ENCODE results near the gene SLC25A21.

The SLC25A21 gene

DNA sequence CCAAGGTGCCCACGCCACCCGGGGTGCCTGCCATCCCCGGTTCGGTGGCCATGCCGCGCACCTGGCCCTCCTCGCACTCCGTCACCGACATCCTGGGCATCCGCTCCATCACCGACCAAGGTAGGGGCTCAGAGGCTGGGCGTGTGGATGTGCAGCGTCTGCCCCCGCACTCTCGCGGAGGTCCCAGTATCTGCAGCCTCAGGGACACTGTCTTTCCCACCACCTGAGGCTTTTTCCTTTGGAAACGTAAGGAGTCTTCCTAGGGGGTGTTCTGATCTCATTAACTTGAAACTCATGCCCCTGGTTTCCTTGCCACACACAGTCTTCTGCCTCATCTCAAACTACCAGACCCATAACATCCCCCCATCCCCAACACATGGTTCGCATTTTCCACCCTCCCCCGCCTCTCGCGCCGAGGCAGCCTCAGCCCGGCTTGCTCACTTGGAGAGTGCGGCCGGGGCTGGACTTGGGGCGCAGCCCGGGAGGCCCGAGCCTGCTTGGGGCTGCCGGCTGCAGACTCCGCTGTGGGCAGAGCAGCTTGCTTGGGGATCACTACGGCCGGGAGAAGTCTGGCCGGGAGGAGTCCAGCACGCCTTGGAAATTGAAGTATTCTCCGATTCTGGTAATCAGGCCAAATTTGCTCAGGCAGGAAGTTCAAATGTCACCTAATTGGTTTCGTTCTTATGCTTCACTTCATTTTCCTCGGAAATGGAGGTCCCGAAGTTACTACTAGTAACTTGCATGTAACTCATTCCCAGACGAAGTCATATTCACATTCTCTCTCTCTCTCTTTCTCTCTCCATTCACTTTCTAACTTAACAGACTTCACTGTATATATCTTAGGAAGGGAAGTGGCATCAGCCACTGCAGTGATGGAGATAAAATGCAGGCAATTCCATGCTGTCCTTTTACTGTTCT, 508.7 kb downstream of the SLC25A21 start:
- H3K27me3 ChIP-seq (ENCODE audit: control insufficient read depth, insufficient read depth, low read length), result peaks cover 52% of the 10 kb centered on the region
- peak overlapping the region; percentile 56 for H3K4me3 ChIP-seq (ENCODE audit: low read length)
- no peak overlapping the region for H3K9ac ChIP-seq (ENCODE audit: low read length)
- H3K4me1 ChIP-seq (ENCODE audit: control insufficient read depth, insufficient read depth, low read length), result peaks cover 8% of the 10 kb centered on the region
- H3K36me3 ChIP-seq (ENCODE audit: control insufficient read depth, insufficient read depth, low read length), result no peaks in the 10 kb centered on the region
- no peak overlapping the region for H3K27ac ChIP-seq (ENCODE audit: low read depth, low read length)

DNA sequence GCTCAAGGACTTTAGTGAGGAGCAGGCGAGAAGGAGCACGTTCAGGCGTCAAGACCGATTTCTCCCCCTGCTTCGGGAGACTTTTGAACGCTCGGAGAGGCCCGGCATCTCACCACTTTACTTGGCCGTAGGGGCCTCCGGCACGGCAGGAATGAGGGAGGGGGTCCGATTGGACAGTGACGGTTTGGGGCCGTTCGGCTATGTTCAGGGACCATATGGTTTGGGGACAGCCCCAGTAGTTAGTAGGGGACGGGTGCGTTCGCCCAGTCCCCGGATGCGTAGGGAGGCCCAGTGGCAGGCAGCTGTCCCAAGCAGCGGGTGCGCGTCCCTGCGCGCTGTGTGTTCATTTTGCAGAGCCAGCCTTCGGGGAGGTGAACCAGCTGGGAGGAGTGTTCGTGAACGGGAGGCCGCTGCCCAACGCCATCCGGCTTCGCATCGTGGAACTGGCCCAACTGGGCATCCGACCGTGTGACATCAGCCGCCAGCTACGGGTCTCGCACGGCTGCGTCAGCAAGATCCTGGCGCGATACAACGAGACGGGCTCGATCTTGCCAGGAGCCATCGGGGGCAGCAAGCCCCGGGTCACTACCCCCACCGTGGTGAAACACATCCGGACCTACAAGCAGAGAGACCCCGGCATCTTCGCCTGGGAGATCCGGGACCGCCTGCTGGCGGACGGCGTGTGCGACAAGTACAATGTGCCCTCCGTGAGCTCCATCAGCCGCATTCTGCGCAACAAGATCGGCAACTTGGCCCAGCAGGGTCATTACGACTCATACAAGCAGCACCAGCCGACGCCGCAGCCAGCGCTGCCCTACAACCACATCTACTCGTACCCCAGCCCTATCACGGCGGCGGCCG, 509.6 kb downstream of the SLC25A21 start:
- H3K9ac ChIP-seq (ENCODE audit: low read length), result no peak overlapping the region
- peaks cover 8% of the 10 kb centered on the region for H3K4me1 ChIP-seq (ENCODE audit: control insufficient read depth, insufficient read depth, low read length)
- H3K36me3 ChIP-seq (ENCODE audit: control insufficient read depth, insufficient read depth, low read length), result no peaks in the 10 kb centered on the region
- peaks cover 60% of the 10 kb centered on the region for H3K27me3 ChIP-seq (ENCODE audit: control insufficient read depth, insufficient read depth, low read length)
- no peak overlapping the region for H3K27ac ChIP-seq (ENCODE audit: low read depth, low read length)
- H3K4me3 ChIP-seq (ENCODE audit: low read length), result peak overlapping the region; percentile 56

DNA sequence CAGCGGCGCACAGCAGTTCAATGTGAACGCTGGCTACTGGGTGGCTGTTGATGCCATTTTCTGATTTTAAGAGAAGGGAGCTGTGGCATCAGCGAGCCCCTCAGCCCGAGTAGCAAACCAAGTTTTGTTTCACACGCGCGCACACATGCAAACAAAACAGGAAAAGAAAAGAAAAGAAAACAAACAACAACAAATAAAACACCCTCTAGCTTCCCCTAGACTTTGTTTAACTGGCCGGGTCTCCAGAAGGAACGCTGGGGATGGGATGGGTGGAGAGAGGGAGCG, 510.2 kb downstream of the SLC25A21 start:
- peaks cover 62% of the 10 kb centered on the region for H3K27me3 ChIP-seq (ENCODE audit: control insufficient read depth, insufficient read depth, low read length)
- no peak overlapping the region for H3K9ac ChIP-seq (ENCODE audit: low read length)
- H3K4me3 ChIP-seq (ENCODE audit: low read length), result peak overlapping the region; percentile 56
- H3K27ac ChIP-seq (ENCODE audit: low read depth, low read length), result no peak overlapping the region
- H3K4me1 ChIP-seq (ENCODE audit: control insufficient read depth, insufficient read depth, low read length), result peaks cover 8% of the 10 kb centered on the region
- H3K36me3 ChIP-seq (ENCODE audit: control insufficient read depth, insufficient read depth, low read length), result no peaks in the 10 kb centered on the region

DNA sequence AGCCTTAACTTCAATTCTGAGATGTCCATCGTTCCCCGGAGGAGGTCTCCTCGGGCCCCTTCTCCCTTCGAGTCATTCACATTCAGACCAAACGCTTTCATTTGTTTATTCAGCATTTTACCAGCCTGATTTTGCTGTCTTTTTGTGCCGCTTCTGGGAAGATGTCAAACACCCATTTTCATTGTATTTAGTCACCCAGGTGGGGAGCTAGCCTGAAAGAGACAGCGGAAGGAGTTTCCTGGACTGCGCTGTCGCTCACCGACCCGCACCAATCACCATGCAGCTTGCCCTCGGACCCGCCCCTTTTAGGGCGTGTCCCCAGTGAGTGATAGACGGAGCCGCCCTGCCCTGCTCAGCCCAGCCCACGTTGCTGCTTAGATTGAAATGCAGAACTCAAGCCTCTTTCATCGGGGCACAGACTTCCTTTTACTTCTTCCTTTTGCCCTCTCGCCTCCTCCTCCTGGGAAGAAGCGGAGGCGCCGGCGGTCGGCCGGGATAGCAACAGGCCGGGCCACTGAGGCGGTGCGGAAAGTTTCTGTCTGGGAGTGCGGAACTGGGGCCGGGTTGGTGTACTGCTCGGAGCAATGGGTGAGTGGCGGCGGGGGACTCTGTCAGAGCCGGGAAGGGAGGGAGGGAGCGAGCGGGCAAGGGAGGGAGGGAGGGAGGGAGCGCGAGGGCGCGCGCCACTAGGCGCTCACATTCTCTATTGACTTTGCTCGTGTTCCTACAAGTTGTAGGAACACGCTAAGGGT, 510.7 kb downstream of the SLC25A21 start, which contains the start of gene PAX9:
TSS of gene PAX9 (plus strand) at position 355 of the 752 bp plus-strand sequence. CDS start at position 585, 230 bp downstream.
- Histone ChIP-seq H3K9ac (ENCODE audit: low read length) (no peak within 1 kb of the TSS), H3K27ac (ENCODE audit: low read depth, low read length) (no peak within 1 kb of the TSS), H3K27me3 (ENCODE audit: control insufficient read depth, insufficient read depth, low read length) (peaks cover 63% of the 10 kb centered on the region)

DNA sequence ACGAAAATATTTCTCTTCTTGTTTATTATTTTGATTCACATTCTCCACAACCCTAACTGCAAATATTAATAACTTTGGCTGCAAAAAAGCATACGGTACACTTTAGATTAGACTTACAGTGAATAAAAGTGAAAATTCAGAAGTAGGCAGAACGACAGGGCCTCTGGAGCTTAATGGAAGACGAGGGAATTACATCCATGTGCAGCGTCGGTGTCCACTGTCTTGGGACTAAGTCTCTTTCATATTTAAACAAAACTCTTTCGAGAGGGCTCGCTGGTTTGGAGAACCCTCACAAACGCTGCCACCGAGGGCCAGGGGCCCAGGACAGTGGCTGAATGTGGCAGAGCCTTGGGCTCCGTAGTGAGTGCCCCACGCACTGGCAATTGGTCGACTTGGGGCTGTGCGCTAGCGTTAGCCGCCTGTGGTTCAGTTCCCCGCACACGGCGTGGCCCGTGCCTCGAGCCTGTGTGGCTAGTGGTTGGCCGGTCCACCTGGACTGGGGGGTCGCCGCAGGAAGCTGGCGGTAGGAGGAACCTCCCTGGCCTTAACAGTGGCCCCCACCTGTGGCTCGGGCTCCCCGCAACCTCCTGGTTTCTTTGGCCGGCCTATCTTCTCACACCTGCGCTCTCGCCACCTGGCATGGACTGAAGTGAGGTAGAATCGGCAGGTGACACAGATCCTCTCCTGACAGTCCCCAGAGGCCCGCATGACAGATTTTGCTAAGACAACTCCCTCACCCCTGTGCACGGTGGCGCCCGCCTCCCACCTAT, 511.5 kb downstream of the SLC25A21 start:
- Histone ChIP-seq H3K27me3 (ENCODE audit: control insufficient read depth, insufficient read depth, low read length) (peaks cover 64% of the 10 kb centered on the region), H3K27ac (ENCODE audit: low read depth, low read length) (no peak overlapping the region), H3K9ac (ENCODE audit: low read length) (no peak overlapping the region), H3K36me3 (ENCODE audit: control insufficient read depth, insufficient read depth, low read length) (no peaks in the 10 kb centered on the region), H3K4me1 (ENCODE audit: control insufficient read depth, insufficient read depth, low read length) (peaks cover 10% of the 10 kb centered on the region), H3K4me3 (ENCODE audit: low read length) (peak overlapping the region; percentile 56)

More for the DNA sequence above, 510.7 kb downstream of the SLC25A21 start, which contains the start of gene PAX9:
- H3K4me1 ChIP-seq (ENCODE audit: control insufficient read depth, insufficient read depth, low read length), result peaks cover 10% of the 10 kb centered on the region
- H3K4me3 ChIP-seq (ENCODE audit: low read length), result peak within 1 kb of the TSS; percentile 56
- no peaks in the 10 kb centered on the region for H3K36me3 ChIP-seq (ENCODE audit: control insufficient read depth, insufficient read depth, low read length)

DNA sequence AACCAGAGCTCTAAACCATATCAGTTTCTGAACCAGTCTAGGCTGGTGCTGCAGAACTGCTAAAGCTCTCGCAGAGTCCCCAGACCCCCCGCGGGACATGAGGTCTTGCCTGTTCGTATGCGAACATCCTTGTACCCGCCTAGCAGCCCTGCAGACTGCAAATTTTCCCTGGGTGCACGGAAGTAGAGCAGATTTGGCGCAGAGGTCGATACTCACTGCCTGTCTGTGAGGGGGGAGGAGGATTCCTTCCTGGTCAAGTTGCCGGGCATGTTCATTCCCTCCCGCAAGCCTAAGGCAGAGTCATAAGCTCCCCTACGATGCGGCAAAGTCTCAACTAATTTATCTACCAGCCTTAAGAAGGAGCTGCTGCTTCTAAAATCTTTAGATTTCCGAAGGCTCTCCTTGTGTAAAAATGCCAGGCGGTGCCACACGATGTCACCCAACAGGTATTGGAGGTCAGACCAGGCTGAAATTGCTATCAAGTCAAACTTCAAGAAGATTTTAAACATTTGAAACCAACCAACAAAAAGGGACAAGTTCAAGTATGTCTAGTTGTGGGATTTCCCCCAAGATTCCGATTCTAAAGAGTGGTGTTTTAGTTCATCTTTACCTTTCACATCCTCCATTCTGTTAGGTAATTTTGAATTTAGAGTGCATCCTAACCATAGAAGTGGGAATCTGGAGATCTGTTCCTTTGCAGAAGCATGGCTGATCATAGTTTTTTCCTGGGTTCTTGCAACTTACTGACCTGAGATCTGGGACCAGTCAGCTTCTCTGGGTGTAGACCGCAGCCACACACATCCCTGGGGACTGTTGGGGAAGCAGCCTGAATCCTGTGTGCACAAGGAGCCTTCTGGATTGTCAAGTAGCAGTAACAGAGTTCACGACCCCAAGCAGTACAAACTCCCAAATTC, 512.3 kb downstream of the SLC25A21 start:
- Histone ChIP-seq H3K9ac (ENCODE audit: low read length) (no peak overlapping the region), H3K4me1 (ENCODE audit: control insufficient read depth, insufficient read depth, low read length) (peaks cover 10% of the 10 kb centered on the region), H3K36me3 (ENCODE audit: control insufficient read depth, insufficient read depth, low read length) (no peaks in the 10 kb centered on the region), H3K4me3 (ENCODE audit: low read length) (no peak overlapping the region), H3K27me3 (ENCODE audit: control insufficient read depth, insufficient read depth, low read length) (peaks cover 72% of the 10 kb centered on the region), H3K27ac (ENCODE audit: low read depth, low read length) (no peak overlapping the region)

DNA sequence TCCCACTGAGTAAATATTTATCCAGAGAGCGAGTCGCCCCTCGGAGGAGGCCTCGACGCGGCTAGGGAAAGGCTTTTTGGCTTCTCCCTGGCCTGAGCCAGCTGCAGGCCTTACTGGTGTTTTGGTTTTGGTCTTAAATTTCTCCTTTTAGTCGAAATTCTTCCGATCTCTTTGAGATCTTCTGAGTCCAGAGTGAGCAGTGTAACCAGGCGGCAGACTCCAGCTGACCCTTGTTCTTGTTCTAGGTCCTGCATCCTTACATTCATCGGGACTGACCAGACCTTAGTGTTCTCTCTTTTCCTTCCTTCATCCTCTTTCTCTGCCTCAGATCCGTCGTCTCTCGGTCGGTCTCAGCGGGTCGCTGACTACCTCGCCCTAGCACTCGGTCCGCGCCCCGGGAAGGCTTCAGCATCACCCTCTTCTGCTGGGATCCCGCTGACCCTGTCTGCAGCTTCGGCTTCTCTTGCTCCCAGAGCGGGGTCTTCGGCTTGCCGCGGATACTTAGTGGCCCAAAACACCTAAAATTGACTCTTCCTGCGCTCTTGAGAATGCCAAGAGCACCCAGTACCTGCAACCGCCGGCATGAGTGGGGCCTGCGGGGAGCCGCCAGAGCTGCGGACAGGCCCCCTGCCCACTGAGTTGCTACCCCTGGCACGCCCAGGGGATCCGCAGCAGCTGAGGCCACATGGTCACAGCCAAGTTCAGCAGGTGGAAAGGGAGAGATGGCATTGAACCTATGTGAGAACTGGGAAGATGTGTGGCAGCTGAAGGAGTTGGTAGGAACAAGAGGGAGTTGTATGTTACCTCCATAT, 513.2 kb downstream of the SLC25A21 start:
- peaks cover 80% of the 10 kb centered on the region for H3K27me3 ChIP-seq (ENCODE audit: control insufficient read depth, insufficient read depth, low read length)
- no peak overlapping the region for H3K9ac ChIP-seq (ENCODE audit: low read length)
- H3K4me1 ChIP-seq (ENCODE audit: control insufficient read depth, insufficient read depth, low read length), result peaks cover 10% of the 10 kb centered on the region
- H3K27ac ChIP-seq (ENCODE audit: low read depth, low read length), result no peak overlapping the region
- no peak overlapping the region for H3K4me3 ChIP-seq (ENCODE audit: low read length)
- no peaks in the 10 kb centered on the region for H3K36me3 ChIP-seq (ENCODE audit: control insufficient read depth, insufficient read depth, low read length)

DNA sequence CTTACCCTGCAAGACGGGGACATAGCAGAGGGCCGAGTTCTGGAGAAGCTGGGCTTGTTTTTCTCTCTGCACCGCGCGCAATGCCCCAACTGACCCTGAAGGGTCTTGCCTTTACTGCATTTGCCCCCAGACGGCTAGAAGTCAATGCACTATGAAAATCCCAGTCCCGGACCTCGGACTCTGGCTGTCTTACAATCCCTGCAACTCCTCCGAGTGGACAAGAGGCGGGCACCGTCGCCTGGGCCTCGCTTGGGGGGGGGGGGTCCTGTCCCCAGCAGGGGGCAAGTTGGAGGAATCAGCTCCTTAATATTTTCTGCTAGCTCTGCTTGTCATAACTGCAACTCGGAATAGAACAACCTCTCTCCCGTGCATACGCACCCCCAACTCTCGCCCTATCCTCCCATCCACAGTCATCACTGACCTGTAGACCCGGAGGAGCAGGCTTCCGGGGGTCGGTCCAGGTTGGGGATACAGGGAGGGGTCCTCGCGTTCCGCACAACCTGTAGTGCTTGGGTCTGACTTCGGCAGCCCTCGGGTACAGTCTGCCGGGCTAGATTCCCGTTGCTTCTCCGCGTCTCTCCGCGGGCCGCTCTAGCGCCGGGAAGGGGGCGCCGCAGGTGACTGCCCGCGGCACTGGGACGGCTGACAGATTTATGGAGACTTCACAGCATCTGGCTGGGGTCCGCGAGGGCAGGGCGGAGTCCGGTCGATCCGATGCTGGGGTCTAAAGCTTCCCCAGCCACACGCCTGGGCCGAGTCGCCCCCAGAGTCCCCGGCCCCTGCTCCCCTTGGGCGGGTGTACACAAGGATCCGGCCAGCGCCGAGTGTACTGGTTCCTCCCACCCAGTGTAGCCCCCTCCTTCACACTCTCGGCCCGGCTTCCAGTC, 514.0 kb downstream of the SLC25A21 start:
- Histone ChIP-seq H3K4me1 (ENCODE audit: control insufficient read depth, insufficient read depth, low read length) (peaks cover 7% of the 10 kb centered on the region), H3K9ac (ENCODE audit: low read length) (no peak overlapping the region), H3K27ac (ENCODE audit: low read depth, low read length) (no peak overlapping the region), H3K27me3 (ENCODE audit: control insufficient read depth, insufficient read depth, low read length) (peaks cover 80% of the 10 kb centered on the region), H3K4me3 (ENCODE audit: low read length) (peak overlapping the region; percentile 36), H3K36me3 (ENCODE audit: control insufficient read depth, insufficient read depth, low read length) (no peaks in the 10 kb centered on the region)

DNA sequence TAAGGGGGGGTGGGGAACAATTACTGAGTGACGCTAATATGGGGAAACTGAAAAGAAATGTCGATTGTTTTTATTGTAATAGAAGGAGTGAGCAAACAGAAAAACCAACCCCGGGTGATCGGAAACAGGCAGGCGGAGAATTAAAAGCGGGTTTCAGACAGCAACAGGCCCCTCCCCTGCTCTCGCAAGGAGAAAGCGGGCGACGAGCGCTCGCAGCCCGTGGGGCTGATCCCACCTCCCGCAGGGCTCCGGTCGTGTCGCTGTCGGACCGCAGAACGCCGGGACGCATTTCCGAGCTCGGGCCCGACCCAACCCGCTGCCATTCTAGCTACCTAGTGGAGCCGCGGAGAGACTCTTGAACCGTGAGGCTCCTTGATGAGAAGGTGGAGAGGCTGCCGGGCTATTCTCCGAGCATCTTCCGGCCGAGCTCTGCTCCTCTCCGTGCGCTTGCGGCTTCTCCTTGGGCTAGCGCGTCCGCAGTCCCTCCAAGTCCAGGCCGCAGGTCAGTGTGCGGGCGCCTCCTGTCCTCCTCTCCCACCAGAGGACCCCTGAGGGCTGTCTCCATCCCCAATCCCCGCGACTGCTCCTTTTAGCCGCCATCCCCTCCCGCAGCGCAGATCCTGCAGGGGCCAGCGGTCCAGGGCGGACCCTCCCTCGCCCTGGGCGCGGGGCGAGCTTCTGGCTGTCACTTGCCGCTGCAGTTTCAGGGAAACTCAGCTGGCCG, 514.8 kb downstream of the SLC25A21 start:
- H3K9ac ChIP-seq (ENCODE audit: low read length), result no peak overlapping the region
- H3K4me1 ChIP-seq (ENCODE audit: control insufficient read depth, insufficient read depth, low read length), result peaks cover 3% of the 10 kb centered on the region
- H3K27me3 ChIP-seq (ENCODE audit: control insufficient read depth, insufficient read depth, low read length), result peaks cover 78% of the 10 kb centered on the region
- H3K4me3 ChIP-seq (ENCODE audit: low read length), result peak overlapping the region; percentile 36
- H3K27ac ChIP-seq (ENCODE audit: low read depth, low read length), result no peak overlapping the region
- no peaks in the 10 kb centered on the region for H3K36me3 ChIP-seq (ENCODE audit: control insufficient read depth, insufficient read depth, low read length)
